ENCODE data around the gene CLIC2. TPM values are rescaled to one million over a fixed set of nuclear protein-coding genes. Genes with fewer than 3 reads are reported as not detected.

CLIC2 gene
- total RNA-seq (2022; extraction: Qiagen RNA extraction; ENCODE audit: low read depth), result 0.06 to 0.24 TPM (median 0.11 TPM) in 3 of 5 replicates, not detected in the others

DNA sequence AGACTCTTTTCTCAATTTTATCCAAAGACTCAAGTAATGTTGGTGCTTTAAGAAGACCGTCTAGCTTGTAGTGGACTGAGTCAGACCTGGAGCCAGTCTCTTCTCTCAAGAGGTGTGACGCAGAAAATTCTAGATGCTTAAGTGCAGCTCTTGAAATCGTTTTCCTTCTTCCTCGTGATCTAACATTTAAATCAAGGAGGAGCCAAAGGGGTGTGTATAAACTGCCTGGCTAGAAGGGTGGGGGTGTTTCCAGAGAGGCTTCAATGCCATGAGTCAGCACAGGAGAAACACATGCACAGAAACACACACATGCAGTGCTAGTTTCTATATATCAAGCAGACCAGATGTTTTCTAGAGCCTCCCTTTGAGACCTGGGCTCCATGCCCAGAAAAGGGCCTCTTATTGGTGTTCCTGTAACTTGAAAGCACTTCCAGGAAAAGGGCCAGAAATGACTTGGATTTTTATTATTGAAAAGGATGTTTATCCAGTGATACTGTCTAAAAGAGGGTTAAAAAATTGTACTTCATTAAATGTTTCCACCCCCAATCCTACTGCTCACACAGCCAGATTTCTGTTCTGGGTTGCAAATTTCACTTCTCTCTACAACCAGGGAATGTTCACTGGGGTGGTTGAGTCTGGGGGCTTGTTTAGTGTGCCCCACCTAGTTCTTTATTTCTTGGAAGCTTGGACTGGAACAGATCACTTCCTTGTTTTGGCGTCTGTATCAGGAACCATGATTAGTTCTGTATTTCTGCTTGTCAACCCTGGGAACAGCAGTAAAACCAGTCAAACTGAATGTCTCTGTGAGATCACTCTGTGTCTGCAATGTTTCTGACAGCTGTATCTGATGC, at the start of gene CLIC2:
TSS of gene CLIC2 (minus strand) at position 129 of the 851 bp plus-strand sequence. CDS start 187 bp downstream, outside the sequence.

DNA sequence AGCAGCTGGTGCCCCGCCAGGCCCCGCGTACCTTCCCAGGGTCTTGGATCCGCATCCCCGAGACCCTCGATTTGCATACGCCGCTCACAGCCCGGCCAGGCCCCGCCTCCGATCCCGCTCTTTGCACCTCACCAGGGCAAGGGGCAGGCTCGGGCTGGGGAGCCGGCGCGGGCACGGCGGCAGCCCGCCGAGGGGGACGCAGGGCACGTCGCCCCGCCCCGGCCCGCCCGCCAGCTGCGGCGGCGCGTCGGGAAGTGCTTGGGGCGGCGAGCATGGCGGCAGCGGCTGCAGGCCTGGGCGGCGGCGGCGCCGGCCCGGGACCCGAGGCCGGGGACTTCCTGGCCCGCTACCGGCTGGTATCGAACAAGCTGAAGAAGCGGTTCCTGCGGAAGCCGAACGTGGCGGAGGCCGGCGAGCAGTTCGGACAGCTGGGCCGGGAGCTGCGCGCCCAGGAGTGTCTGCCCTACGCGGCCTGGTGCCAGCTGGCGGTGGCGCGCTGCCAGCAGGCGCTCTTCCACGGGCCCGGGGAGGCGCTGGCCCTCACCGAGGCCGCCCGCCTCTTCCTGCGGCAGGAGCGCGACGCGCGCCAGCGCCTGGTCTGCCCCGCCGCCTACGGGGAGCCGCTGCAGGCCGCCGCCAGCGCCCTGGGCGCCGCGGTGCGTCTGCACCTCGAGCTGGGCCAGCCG, 47.6 kb upstream of the CLIC2 start, which contains the start of gene F8A2:
TSS of gene F8A2 (plus strand) at position 253 of the 686 bp plus-strand sequence. CDS start at position 273, 20 bp downstream.

DNA sequence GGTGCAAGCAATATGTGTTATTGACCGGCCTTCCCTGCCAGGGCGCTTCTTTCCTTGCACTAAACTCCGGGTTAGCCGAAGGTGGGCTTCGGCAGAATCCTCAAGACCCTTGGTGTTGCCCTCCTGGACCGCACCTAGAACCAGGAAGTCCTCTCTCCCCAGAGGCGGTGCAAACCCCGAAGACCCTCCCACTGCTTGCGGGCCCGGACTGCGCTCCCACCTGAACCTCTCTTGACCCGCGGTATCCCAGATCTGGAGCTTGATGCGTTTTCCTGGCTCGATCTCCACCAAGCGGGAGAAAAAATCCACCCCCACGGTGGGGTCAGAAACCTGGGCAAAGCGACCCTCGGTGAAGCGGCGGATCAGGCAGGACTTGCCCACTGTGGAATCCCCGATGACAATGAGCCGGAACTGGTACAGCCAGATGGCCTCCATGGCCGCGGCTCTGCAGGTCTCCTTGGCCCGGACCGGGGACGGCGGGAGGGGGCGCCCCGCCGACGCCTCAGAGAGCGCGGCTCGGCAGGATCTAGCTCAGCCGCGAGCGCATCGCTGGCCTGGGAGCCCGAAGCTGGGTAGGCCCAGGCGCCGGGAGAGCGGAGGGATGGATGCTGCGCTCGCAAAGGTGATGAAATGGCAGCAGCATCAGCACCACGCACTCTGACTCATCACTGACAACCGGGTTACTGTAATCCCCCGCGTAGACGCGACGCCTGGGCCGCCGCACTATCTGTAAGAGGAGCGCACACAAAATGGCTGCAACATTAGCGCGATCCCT, 70.4 kb downstream of the CLIC2 start, which contains the start of gene RAB39B:
TSS of gene RAB39B (minus strand) at position 638 of the 775 bp plus-strand sequence. CDS start at position 435, 203 bp downstream.

Other genes starting within 250 kb of the CLIC2 start
- 49.6 to 62.9 TPM (median 52.2 TPM) in 5 replicates for gene VBP1, start 118.2 kb downstream of the CLIC2 start, total RNA-seq (2022; extraction: Qiagen RNA extraction; ENCODE audit: low read depth)
- gene RAB39B, start 70.1 kb downstream of the CLIC2 start, total RNA-seq (2022; extraction: Qiagen RNA extraction; ENCODE audit: low read depth), result 0.55 to 0.69 TPM (median 0.60 TPM) in 5 replicates
- gene F8A2, start 47.5 kb upstream of the CLIC2 start, total RNA-seq (2022; extraction: Qiagen RNA extraction; ENCODE audit: low read depth), result not detected in 5 replicates
- 0.92 to 1.4 TPM (median 1.0 TPM) in 5 replicates for gene F8A3, start 124.0 kb upstream of the CLIC2 start, total RNA-seq (2022; extraction: Qiagen RNA extraction; ENCODE audit: low read depth)

Data from A549 treated with GW870086 at 1 μM for 4 hours (cell line).